Glutamatergic neuron (in vitro differentiated cells): ENCODE data around the gene WFIKKN2. TPM values are rescaled to one million over a fixed set of nuclear protein-coding genes. Genes with fewer than 3 reads are reported as not detected.

Experiments
- DNase-seq: peaks from one replicate; pipeline ENCODE4 v3.0.0; 2022
- H3K27ac Mint-ChIP-seq: one replicate; pipeline ENCODE4 v1.8.0; 2020; ENCODE audit warnings: mild to moderate bottlenecking, mixed read lengths, inconsistent platforms; ENCODE audit not compliant: unreplicated experiment
- H3K27me3 Mint-ChIP-seq: one replicate; pipeline ENCODE4 v1.8.0; 2020; ENCODE audit warnings: mild to moderate bottlenecking, moderate library complexity, mixed read lengths, inconsistent platforms; ENCODE audit not compliant: unreplicated experiment
- H3K36me3 Mint-ChIP-seq: one replicate; pipeline ENCODE4 v1.8.0; 2020; ENCODE audit warnings: mild to moderate bottlenecking, mixed read lengths, inconsistent platforms; ENCODE audit not compliant: unreplicated experiment
- H3K4me1 Mint-ChIP-seq: one replicate; pipeline ENCODE4 v1.8.0; 2020; ENCODE audit warnings: mild to moderate bottlenecking, low read depth, mixed read lengths, inconsistent platforms; ENCODE audit not compliant: unreplicated experiment
- H3K4me3 Mint-ChIP-seq: one replicate; pipeline ENCODE4 v1.8.0; 2020; ENCODE audit warnings: mild to moderate bottlenecking, mixed read lengths, inconsistent platforms; ENCODE audit not compliant: unreplicated experiment
- H3K9me3 Mint-ChIP-seq: one replicate; pipeline ENCODE4 v1.8.0; 2020; ENCODE audit warnings: mild to moderate bottlenecking, moderate library complexity, mixed read lengths, inconsistent platforms; ENCODE audit not compliant: unreplicated experiment
- CTCF ChIP-seq: fragments of 200-600 bp; sonication (generic); IDR thresholded peaks from one replicate; pipeline ENCODE4 v1.5.0; 2021; ENCODE audit not compliant: partially characterized antibody, unreplicated experiment
- total RNA-seq: library from RNA; stranded (reverse); fragmentation: NEBNext Ultra II Directional; extraction: Animal tissue kit (Norgen Biotek cat#: 25700); gene quantifications from one replicate; pipeline ENCODE4 v1.2.1, GENCODE V29; 2021; ENCODE audit not compliant: unreplicated experiment

WFIKKN2 gene
- total RNA-seq, 1 donor from 2014 or later, result 3.5 TPM

- DNase-seq, result peak; percentile 89
- peaks cover 27% of the 10 kb centered on the region for H3K9me3 Mint-ChIP-seq
- H3K27ac Mint-ChIP-seq, result peak overlapping the region; percentile 99
- no peak for TF ChIP-seq CTCF
- H3K36me3 Mint-ChIP-seq, result no peaks in the 10 kb centered on the region
- H3K4me1 Mint-ChIP-seq, result peaks cover 20% of the 10 kb centered on the region
- peak overlapping the region; percentile 98 for H3K4me3 Mint-ChIP-seq
- H3K27me3 Mint-ChIP-seq, result peaks cover 18% of the 10 kb centered on the region
These were observed 32.2 kb downstream of the WFIKKN2 start for GRCh38 chr17:50867363-50868139.

- Mint-ChIP-seq H3K9me3 (peaks cover 24% of the 10 kb centered on the region), H3K27me3 (peaks cover 18% of the 10 kb centered on the region), H3K4me1 (peaks cover 17% of the 10 kb centered on the region), H3K36me3 (no peaks in the 10 kb centered on the region), H3K4me3 (peak overlapping the region; percentile 98), H3K27ac (peak overlapping the region; percentile 99)
- TF ChIP-seq CTCF, result no peak
- DNase-seq, result no peak
These were observed 32.7 kb downstream of the WFIKKN2 start for GRCh38 chr17:50868140-50868438.

- DNase-seq, result no peak
- Mint-ChIP-seq H3K27ac (peak overlapping the region; percentile 99), H3K36me3 (no peaks in the 10 kb centered on the region), H3K4me3 (peak overlapping the region; percentile 98), H3K27me3 (peaks cover 15% of the 10 kb centered on the region), H3K9me3 (peaks cover 21% of the 10 kb centered on the region), H3K4me1 (peaks cover 13% of the 10 kb centered on the region)
- TF ChIP-seq CTCF, result no peak
These were observed 33.2 kb downstream of the WFIKKN2 start for GRCh38 chr17:50868602-50869001.

GRCh38 chr17:50871364-50871763, 36.0 kb downstream of the WFIKKN2 start:
- no peaks in the 10 kb centered on the region for H3K36me3 Mint-ChIP-seq
- H3K4me3 Mint-ChIP-seq, result no peak overlapping the region
- DNase-seq, result no peak
- no peak overlapping the region for H3K27ac Mint-ChIP-seq
- H3K27me3 Mint-ChIP-seq, result peaks cover 9% of the 10 kb centered on the region
- H3K4me1 Mint-ChIP-seq, result peaks cover 17% of the 10 kb centered on the region
- peaks cover 11% of the 10 kb centered on the region for H3K9me3 Mint-ChIP-seq
- no peak for TF ChIP-seq CTCF

GRCh38 chr17:50871898-50872297, 36.5 kb downstream of the WFIKKN2 start:
- no peak overlapping the region for H3K27ac Mint-ChIP-seq
- no peak overlapping the region for H3K4me3 Mint-ChIP-seq
- peaks cover 9% of the 10 kb centered on the region for H3K27me3 Mint-ChIP-seq
- no peak for TF ChIP-seq CTCF
- DNase-seq, result no peak
- peaks cover 9% of the 10 kb centered on the region for H3K9me3 Mint-ChIP-seq
- no peaks in the 10 kb centered on the region for H3K36me3 Mint-ChIP-seq
- H3K4me1 Mint-ChIP-seq, result peaks cover 17% of the 10 kb centered on the region
